AG04449 (cell line): Measurements from ENCODE around the gene SEC22A.

ENCODE experiments used
- CTCF ChIA-PET: fragments of 350-600 bp; formaldehyde crosslinking; extraction: SDS; loops from one replicate; lab custom pipeline; 2021; ENCODE audit warnings: antibody characterized with exemption; lab: Yijun Ruan, JAX
- POLR2A ChIA-PET: fragments of 400-600, 350-600 bp; formaldehyde crosslinking; extraction: SDS; loops from one replicate; lab custom pipeline; 2020; ENCODE audit warnings: antibody characterized with exemption, inconsistent platforms; lab: Yijun Ruan, JAX
- DNase-seq: peaks from one replicate; pipeline ENCODE4 v3.0.0-alpha.2; 2010; ENCODE audit warnings: low read depth, low spot score
- H3K4me3 ChIP-seq: 2 replicates; pipeline ENCODE4 v1.5.1; 2011; ENCODE audit warnings: low read depth, mild to moderate bottlenecking, control low read depth, low read length
- CTCF ChIP-seq: IDR thresholded peaks from one replicate; pipeline ENCODE4 v1.5.1; 2011; ENCODE audit warnings: mild to moderate bottlenecking, moderate library complexity, low read length, control low read depth, inconsistent platforms; ENCODE audit not compliant: insufficient read depth; ENCODE audit errors: missing control alignments

Gene SEC22A

DNA sequence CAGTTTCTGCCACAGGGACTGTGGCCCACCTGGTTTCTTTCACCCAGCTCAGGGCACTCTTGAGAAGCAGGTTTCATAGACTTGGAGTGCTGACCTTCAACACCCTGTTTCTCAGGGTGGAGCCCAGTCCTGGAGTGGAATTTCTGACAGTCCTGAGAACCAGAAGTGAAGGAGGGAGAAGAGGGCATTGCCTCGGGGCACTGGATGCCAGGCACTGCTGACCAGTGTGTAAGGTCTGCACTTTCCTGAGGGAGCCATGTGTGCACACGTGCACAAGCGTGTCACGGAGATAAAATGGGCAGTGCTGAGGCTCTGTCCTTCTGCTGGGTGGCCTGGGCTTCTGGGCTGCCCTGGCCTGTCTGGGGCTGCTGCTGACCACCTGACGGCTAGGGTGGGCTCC, 118.5 kb downstream of the SEC22A start:
- no peak for TF ChIP-seq CTCF
- no peak overlapping the region for H3K4me3 ChIP-seq
- DNase-seq = no peak
- ChIA-PET POLR2A (no interaction called here), CTCF (interaction anchor here (0.9 to 15.4 kb wide), 5 partner anchors 10 to 240 kb away, joined by 3 to 250 read pairs (median 4); no protein-coding TSS in a partner anchor)

DNA sequence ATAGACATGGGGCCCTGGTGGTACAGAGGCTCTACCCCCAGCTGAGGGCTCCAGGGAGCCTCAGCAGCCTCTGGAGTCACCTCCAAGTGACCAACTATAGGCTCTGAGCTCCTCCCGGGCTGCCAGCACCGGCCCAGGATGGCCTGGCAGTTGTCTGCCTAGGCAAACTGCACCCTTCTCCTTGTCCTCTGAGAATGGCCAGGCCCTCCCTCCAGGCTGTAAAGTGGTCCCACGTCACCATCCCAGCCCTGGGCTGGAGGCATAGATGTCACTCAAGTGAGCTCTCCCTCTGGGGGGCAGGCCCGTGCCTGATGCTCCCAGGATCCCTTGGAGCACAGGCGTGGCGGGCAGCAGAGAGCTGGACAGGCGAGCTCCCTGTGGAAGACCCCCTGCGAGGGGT, 120.1 kb downstream of the SEC22A start:
- ChIA-PET POLR2A (no interaction called here), CTCF (interaction anchor here (1.0 to 15.4 kb wide), 4 partner anchors 9 to 238 kb away, joined by 3 to 250 read pairs (median 24); no protein-coding TSS in a partner anchor)
- H3K4me3 ChIP-seq = no peak overlapping the region
- no peak for DNase-seq
- no peak for TF ChIP-seq CTCF

DNA sequence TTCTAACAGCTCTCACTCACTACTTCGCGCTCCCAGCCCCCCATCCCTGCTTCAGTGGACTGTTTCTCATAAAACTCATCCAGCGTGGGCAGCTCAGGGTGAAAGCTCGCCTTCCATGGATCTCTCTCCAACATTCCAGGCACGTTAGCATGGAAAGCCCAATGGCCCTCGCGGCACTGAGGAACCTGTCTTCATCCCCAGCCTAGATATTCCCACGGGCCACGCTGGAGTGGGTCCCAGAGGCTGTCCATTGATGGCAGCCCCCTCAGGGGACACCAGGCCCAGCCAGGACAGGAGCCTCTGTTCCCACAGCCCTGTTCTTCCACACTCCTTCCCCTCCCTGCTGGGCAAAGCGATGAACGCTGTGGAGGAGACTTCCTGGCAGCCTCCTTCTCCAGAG, 121.1 kb downstream of the SEC22A start:
- POLR2A ChIA-PET = no interaction called here
- no peak for TF ChIP-seq CTCF
- CTCF ChIA-PET = interaction anchor here (1.0 to 15.4 kb wide), 5 partner anchors 8 to 237 kb away, joined by 3 to 250 read pairs (median 6); no protein-coding TSS in a partner anchor

More for the DNA sequence above, 121.1 kb downstream of the SEC22A start:
- no peak overlapping the region for H3K4me3 ChIP-seq
- no peak for DNase-seq
